Skeletal muscle tissue (tissue), 4 donors: ENCODE results near the gene NAXD. TPM values are rescaled to one million over a fixed set of nuclear protein-coding genes. Genes with fewer than 3 reads are reported as not detected.

Source experiments
- H3K27ac ChIP-seq: one replicate; pipeline ENCODE4 v1.7.0; 2013; ENCODE audit warnings: mild to moderate bottlenecking, low read depth, low read length, inconsistent platforms
- H3K27me3 ChIP-seq, 3 donors: one replicate each; pipeline ENCODE4 v1.7.0; 2013; ENCODE audit warnings: low read length in 3 of 3; ENCODE audit not compliant: control insufficient read depth in 3 of 3, insufficient read depth in 3 of 3
- H3K36me3 ChIP-seq, 3 donors: one replicate each; pipeline ENCODE4 v1.7.0; 2013; ENCODE audit warnings: low read length in 3 of 3; ENCODE audit not compliant: control insufficient read depth in 3 of 3, insufficient read depth in 3 of 3
- H3K4me1 ChIP-seq, 3 donors: one replicate each; pipeline ENCODE4 v1.7.0; 2013; ENCODE audit warnings: low read length in 3 of 3, mild to moderate bottlenecking in 3 of 3; ENCODE audit not compliant: control insufficient read depth in 3 of 3, insufficient read depth in 3 of 3
- H3K4me3 ChIP-seq, 3 donors: one replicate each; pipeline ENCODE4 v1.7.0; 2013; ENCODE audit warnings: low read length in 3 of 3
- H3K9ac ChIP-seq, 3 donors: one replicate each; pipeline ENCODE4 v1.7.0; 2013; ENCODE audit warnings: low read length in 3 of 3, mild to moderate bottlenecking in 3 of 3, moderate library complexity in 2 of 3, low read depth in 1 of 3
- H3K9me3 ChIP-seq, 3 donors: one replicate each; pipeline ENCODE4 v1.7.0; 2013; ENCODE audit warnings: low read length in 3 of 3; ENCODE audit not compliant: control insufficient read depth in 3 of 3
- total RNA-seq: library from RNA; depleted of rRNA; stranded (reverse); fragments of >200 nt; gene quantifications from one replicate; pipeline ENCODE4 v1.2.3, GENCODE V29; 2014
- donor health status: Osteomylitis.

NAXD gene
- total RNA-seq, 1 donor from 2014 or later, result 13.0 TPM

- Histone ChIP-seq H3K36me3 (no peaks in the 10 kb centered on the region), H3K9ac (no peak overlapping the region), H3K27ac (no peak overlapping the region), H3K9me3 (no peaks in the 10 kb centered on the region), H3K27me3 (peaks cover 22 to 32% (median 28%) of the 10 kb centered on the region in 3 donors), H3K4me1 (peaks cover 0 to 6% (median 5%) of the 10 kb centered on the region in 3 donors), H3K4me3 (no peak overlapping the region)
These were observed 39.3 kb upstream of the NAXD start for GRCh38 chr13:110576070-110576394.

GRCh38 chr13:110576736-110577476, 38.4 kb upstream of the NAXD start:
- H3K36me3 ChIP-seq, result no peaks in the 10 kb centered on the region
- H3K27me3 ChIP-seq, result peaks cover 22 to 27% (median 23%) of the 10 kb centered on the region in 3 donors
- peaks cover 0 to 6% (median 5%) of the 10 kb centered on the region in 3 donors for H3K4me1 ChIP-seq
- H3K4me3 ChIP-seq, result no peak overlapping the region
- H3K9ac ChIP-seq, result no peak overlapping the region
- no peak overlapping the region for H3K27ac ChIP-seq
- H3K9me3 ChIP-seq, result no peaks in the 10 kb centered on the region

- H3K4me3 ChIP-seq, result no peak overlapping the region
These were observed 37.0 kb upstream of the NAXD start for GRCh38 chr13:110578363-110578762.

GRCh38 chr13:110580800-110581199, 34.5 kb upstream of the NAXD start:
- H3K27me3 ChIP-seq, result peaks cover under 1 to 6% (median 5%) of the 10 kb centered on the region in 3 donors
- H3K27ac ChIP-seq, result no peak overlapping the region
- H3K9me3 ChIP-seq, result no peaks in the 10 kb centered on the region
- H3K4me3 ChIP-seq, result no peak overlapping the region
- no peaks in the 10 kb centered on the region for H3K4me1 ChIP-seq
- H3K9ac ChIP-seq, result no peak overlapping the region
- no peaks in the 10 kb centered on the region for H3K36me3 ChIP-seq

More at GRCh38 chr13:110578363-110578762, 37.0 kb upstream of the NAXD start:
- Histone ChIP-seq H3K27ac (no peak overlapping the region), H3K27me3 (peaks cover 19 to 22% (median 19%) of the 10 kb centered on the region in 3 donors), H3K4me1 (peaks cover 0 to 6% (median 5%) of the 10 kb centered on the region in 3 donors), H3K36me3 (no peaks in the 10 kb centered on the region), H3K9ac (no peak overlapping the region), H3K9me3 (no peaks in the 10 kb centered on the region)

- H3K27me3 ChIP-seq, result peaks cover 0 to 2% (median 0%) of the 10 kb centered on the region in 3 donors
- H3K4me3 ChIP-seq, result no peak overlapping the region
- no peak overlapping the region for H3K27ac ChIP-seq
- no peaks in the 10 kb centered on the region for H3K9me3 ChIP-seq
- no peaks in the 10 kb centered on the region for H3K4me1 ChIP-seq
- no peak overlapping the region for H3K9ac ChIP-seq
- no peaks in the 10 kb centered on the region for H3K36me3 ChIP-seq
These were observed 33.7 kb upstream of the NAXD start for GRCh38 chr13:110581506-110582185.

- Histone ChIP-seq H3K4me3 (no peak overlapping the region), H3K4me1 (no peaks in the 10 kb centered on the region), H3K27ac (no peak overlapping the region), H3K9me3 (no peaks in the 10 kb centered on the region), H3K36me3 (no peaks in the 10 kb centered on the region), H3K9ac (no peak overlapping the region), H3K27me3 (peaks cover 0 to 2% (median 0%) of the 10 kb centered on the region in 3 donors)
These were observed 32.9 kb upstream of the NAXD start for GRCh38 chr13:110582421-110582954.

- no peaks in the 10 kb centered on the region for H3K9me3 ChIP-seq
- H3K27ac ChIP-seq, result no peak overlapping the region
- H3K4me1 ChIP-seq, result no peaks in the 10 kb centered on the region
- no peak overlapping the region for H3K4me3 ChIP-seq
- H3K36me3 ChIP-seq, result no peaks in the 10 kb centered on the region
- peaks cover 0 to 2% (median 0%) of the 10 kb centered on the region in 3 donors for H3K27me3 ChIP-seq
- H3K9ac ChIP-seq, result no peak overlapping the region
These were observed 32.0 kb upstream of the NAXD start for GRCh38 chr13:110583178-110583865.

GRCh38 chr13:110589793-110590390, 25.5 kb upstream of the NAXD start:
- Histone ChIP-seq H3K36me3 (no peaks in the 10 kb centered on the region), H3K27ac (no peak overlapping the region), H3K27me3 (no peaks in the 10 kb centered on the region), H3K4me1 (no peaks in the 10 kb centered on the region), H3K9me3 (no peaks in the 10 kb centered on the region), H3K9ac (no peak overlapping the region), H3K4me3 (no peak overlapping the region)

GRCh38 chr13:110590577-110590976, 24.8 kb upstream of the NAXD start:
- no peaks in the 10 kb centered on the region for H3K27me3 ChIP-seq
- no peak overlapping the region for H3K27ac ChIP-seq
- no peak overlapping the region for H3K4me3 ChIP-seq
- no peaks in the 10 kb centered on the region for H3K36me3 ChIP-seq
- no peaks in the 10 kb centered on the region for H3K4me1 ChIP-seq
- H3K9me3 ChIP-seq, result no peaks in the 10 kb centered on the region
- no peak overlapping the region for H3K9ac ChIP-seq
